Neuronal stem cell (in vitro differentiated cells): ENCODE results near the gene FHL5. TPM values are rescaled to one million over a fixed set of nuclear protein-coding genes. Genes with fewer than 3 reads are reported as not detected.

Source experiments
- small RNA-seq: library from polyadenylated mRNA; stranded (forward); fragments of <200 nt; extraction: miRNeasy Mini kit (QIAGEN cat#:217004); gene quantifications from one replicate; pipeline ENCODE3, GENCODE V24; 2013; ENCODE audit not compliant: insufficient read depth

Gene FHL5

Small RNA genes within 50 kb of the gene (small RNA-seq; reads per million reads assigned to genes)
- not detected for gene RNU4-70P
